Adipocyte (in vitro differentiated cells): Measurements from ENCODE around the gene WDR49.

Experiments used
- DNase-seq: peaks from one replicate; pipeline ENCODE4 v3.0.0-alpha.2; 2015; ENCODE audit warnings: low read depth
- H3K27me3 ChIP-seq: replicated peaks from 2 replicates; pipeline ENCODE4 v1.7.0; 2013; ENCODE audit warnings: mild to moderate bottlenecking, low read length, moderate library complexity; ENCODE audit not compliant: control insufficient read depth, insufficient read depth
- H3K36me3 ChIP-seq: 2 replicates; pipeline ENCODE4 v1.7.0; 2013; ENCODE audit warnings: low read length, mild to moderate bottlenecking, moderate library complexity; ENCODE audit not compliant: control insufficient read depth, insufficient read depth, severe bottlenecking
- H3K4me1 ChIP-seq: 2 replicates; pipeline ENCODE4 v1.7.0; 2013; ENCODE audit warnings: mild to moderate bottlenecking, low read length, moderate library complexity; ENCODE audit not compliant: control insufficient read depth, insufficient read depth
- H3K4me3 ChIP-seq: 2 replicates; pipeline ENCODE4 v1.7.0; 2013; ENCODE audit warnings: mild to moderate bottlenecking, low read length, moderate library complexity
- H3K9ac ChIP-seq: 2 replicates; pipeline ENCODE4 v1.7.0; 2013; ENCODE audit warnings: mild to moderate bottlenecking, low read length, moderate library complexity
- H3K9me3 ChIP-seq: 2 replicates; pipeline ENCODE4 v1.7.0; 2013; ENCODE audit warnings: mild to moderate bottlenecking, low read length, moderate library complexity; ENCODE audit not compliant: control insufficient read depth

Gene WDR49

DNA sequence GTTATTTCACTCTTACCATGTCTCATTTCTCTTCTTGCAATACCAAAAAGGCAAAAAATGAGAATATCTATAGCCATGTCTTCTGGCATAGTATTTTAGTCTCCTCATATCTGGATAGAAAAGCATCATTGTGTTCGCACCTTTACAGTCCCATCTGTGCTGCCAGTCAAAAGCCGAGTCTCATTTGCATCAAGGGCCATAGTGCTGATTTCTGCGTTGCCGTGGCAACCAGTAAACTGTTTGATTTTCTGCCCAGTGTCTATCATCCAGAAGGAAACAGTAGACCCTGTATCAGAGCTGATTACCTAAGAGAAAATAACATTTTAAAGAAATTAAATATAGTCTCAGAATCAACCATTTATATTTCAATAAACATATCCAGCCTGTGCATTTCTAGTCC, 93.8 kb downstream of the WDR49 start:
- Histone ChIP-seq H3K9ac (no peak overlapping the region), H3K4me1 (no peaks in the 10 kb centered on the region), H3K27me3 (no peaks in the 10 kb centered on the region), H3K36me3 (no peaks in the 10 kb centered on the region), H3K9me3 (no peaks in the 10 kb centered on the region), H3K4me3 (no peak overlapping the region)
- DNase-seq = no peak

DNA sequence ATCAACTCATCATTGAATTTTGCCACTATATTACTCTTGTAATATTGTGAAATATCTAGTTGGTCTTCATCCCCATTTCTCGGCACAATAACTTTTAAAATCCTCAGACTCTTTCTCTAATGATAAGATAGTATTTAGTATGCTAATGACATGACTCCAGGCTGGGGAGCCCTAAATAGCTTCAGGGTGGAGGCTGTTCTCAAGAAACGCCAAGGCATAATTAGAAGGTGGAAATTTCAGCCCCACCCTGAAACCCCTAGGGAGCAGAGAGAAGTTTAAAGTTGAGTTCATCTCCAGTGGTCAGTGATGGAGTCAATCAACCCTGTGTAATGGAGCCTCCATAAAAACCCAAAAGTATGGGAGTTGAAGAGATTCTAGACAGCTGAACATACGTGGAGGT, 98.8 kb downstream of the WDR49 start:
- H3K9ac ChIP-seq = no peak overlapping the region
- no peaks in the 10 kb centered on the region for H3K4me1 ChIP-seq
- DNase-seq = no peak
- no peaks in the 10 kb centered on the region for H3K36me3 ChIP-seq
- H3K9me3 ChIP-seq = no peaks in the 10 kb centered on the region
- H3K27me3 ChIP-seq = no peaks in the 10 kb centered on the region
- no peak overlapping the region for H3K4me3 ChIP-seq

DNA sequence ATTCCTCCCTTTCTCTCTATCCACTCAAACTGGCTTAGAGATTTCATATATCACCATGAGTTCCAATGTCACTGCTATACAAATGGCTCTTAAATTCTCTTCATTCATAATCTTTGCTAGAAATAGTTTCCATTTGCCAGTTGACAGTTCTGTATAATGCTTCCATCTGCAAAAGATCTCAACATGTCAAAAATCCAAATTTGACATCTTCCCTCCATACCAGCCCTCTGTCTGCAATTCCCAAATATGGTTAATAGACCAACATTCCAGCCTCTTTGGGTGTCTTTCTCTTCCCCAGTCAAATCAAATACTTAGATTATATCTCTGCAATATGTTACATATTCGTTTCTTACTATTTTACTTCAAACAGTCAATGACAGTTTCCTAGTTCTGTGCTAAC, 115.7 kb downstream of the WDR49 start:
- peaks cover 3% of the 10 kb centered on the region for H3K9me3 ChIP-seq
- no peaks in the 10 kb centered on the region for H3K4me1 ChIP-seq
- H3K27me3 ChIP-seq = no peaks in the 10 kb centered on the region
- no peak overlapping the region for H3K9ac ChIP-seq
- H3K36me3 ChIP-seq = no peaks in the 10 kb centered on the region
- DNase-seq = no peak
- H3K4me3 ChIP-seq = no peak overlapping the region

DNA sequence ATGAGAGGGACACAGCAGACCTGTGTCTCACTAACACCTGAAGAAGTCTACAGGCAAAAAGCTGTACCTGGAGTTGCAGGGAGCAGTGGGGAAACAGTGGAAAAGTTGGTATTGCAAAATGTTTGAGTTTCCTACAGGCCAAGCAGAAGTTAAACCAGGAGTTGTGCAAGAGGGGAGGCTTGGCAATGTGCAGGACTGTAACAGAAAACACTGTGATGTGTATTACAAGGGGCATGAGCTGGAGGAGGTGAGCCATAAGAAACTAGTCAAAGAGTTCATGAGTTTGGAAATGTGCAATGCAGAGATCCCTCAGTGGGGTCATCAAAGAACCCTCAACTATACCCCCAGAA, 132.8 kb downstream of the WDR49 start:
- Histone ChIP-seq H3K9ac (no peak overlapping the region), H3K36me3 (no peaks in the 10 kb centered on the region), H3K9me3 (no peaks in the 10 kb centered on the region), H3K4me3 (no peak overlapping the region), H3K4me1 (no peaks in the 10 kb centered on the region), H3K27me3 (no peaks in the 10 kb centered on the region)
- DNase-seq = no peak

DNA sequence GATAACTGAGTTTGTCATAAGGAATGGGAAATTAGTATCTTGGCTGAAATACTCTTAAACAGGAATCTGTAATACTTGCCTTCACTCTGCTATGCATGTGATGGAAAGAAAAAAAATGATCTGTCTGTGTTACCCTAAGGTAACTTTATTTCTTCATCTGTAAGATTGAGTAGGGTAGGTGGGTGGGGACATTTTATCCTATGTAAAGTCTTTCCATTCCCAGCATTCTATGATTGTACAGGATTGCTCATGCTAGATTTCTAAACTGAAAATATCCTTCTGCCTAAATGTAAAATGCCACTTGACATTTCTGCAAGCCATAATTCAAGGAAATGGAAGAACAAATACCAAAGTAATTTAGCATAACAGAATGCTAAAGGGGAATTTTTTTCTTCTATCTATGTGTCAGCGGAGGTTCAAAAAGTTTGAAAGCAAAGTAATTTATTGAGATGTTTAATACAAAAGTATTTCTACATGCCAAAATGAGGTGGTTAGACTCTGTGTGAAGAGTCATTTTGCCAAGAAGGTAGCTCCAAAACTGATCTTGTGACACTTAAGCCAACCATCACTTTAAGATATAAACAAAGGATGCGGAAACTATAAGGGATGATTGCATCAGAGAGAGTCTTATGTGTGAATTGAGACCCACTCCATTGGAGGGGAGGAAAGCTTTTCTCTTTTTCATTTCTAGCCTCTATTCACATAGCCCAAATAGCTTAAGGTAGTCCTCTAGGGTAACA, 133.3 kb downstream of the WDR49 start:
- DNase-seq = no peak
- Histone ChIP-seq H3K9me3 (no peaks in the 10 kb centered on the region), H3K4me3 (no peak overlapping the region), H3K4me1 (no peaks in the 10 kb centered on the region), H3K9ac (no peak overlapping the region), H3K36me3 (no peaks in the 10 kb centered on the region), H3K27me3 (no peaks in the 10 kb centered on the region)

DNA sequence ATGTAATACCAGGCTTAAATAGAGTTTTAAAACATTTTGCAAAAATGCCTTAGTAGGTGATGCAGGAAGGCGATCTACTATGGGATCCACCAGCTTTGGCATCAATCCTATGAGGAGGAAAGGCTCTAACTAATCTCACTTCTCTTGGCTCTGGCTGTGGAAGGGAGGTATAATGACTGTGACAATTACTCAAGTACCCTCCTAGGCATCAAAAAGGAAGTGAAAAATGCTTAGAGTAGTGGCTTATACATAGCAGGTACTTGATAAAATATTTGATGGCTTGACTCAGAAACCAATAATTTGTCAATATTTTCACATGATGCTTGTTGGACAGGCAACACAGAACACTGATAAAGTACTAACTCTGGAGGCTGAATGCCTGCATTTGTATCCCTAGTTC, 145.8 kb downstream of the WDR49 start:
- no peak overlapping the region for H3K4me3 ChIP-seq
- H3K9ac ChIP-seq = no peak overlapping the region
- no peaks in the 10 kb centered on the region for H3K36me3 ChIP-seq
- no peak for DNase-seq
- no peaks in the 10 kb centered on the region for H3K27me3 ChIP-seq
- H3K4me1 ChIP-seq = no peaks in the 10 kb centered on the region
- H3K9me3 ChIP-seq = no peaks in the 10 kb centered on the region

DNA sequence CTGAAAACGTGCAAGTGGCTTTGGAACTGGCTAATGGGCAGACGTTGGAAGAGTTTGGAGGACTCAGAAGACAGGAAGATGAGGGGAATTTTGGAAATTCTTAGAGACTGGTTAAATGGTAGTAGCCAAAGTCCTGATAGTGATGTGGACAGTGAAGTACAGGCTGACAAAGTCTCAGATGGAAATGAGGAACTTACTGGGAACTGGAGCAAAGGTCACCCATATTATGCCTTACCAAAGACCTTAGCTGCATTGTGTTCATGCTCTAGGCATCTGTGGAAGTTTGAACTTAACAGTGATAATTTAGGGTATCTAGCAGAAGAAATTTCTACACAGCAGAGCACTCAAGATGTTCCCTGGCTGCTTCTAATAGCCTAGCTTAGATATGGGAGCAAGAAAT, 151.3 kb downstream of the WDR49 start:
- DNase-seq = no peak
- Histone ChIP-seq H3K9ac (no peak overlapping the region), H3K27me3 (no peaks in the 10 kb centered on the region), H3K4me1 (no peaks in the 10 kb centered on the region), H3K36me3 (no peaks in the 10 kb centered on the region), H3K9me3 (no peaks in the 10 kb centered on the region), H3K4me3 (no peak overlapping the region)

DNA sequence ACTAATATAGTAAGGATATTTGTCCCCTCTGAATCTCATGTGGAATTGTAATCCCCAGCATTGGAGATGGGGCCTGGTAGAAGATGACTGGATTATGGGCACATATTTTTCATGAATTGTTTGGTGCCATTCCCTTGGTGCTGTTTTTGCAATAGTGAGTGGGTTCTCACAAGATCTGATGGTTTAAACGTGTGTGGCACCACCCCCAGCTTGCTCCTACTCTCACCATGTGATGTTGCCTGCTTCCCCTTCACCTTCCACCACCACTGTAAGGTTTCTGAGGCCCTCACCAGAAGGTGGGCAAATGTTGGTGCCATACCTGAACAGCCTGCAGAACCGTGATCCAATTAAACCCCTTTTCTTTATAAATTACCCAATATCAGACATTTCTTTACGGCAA, 151.8 kb downstream of the WDR49 start:
- Histone ChIP-seq H3K27me3 (no peaks in the 10 kb centered on the region), H3K4me1 (no peaks in the 10 kb centered on the region), H3K9me3 (no peaks in the 10 kb centered on the region), H3K9ac (no peak overlapping the region), H3K4me3 (no peak overlapping the region), H3K36me3 (no peaks in the 10 kb centered on the region)
- DNase-seq = no peak

DNA sequence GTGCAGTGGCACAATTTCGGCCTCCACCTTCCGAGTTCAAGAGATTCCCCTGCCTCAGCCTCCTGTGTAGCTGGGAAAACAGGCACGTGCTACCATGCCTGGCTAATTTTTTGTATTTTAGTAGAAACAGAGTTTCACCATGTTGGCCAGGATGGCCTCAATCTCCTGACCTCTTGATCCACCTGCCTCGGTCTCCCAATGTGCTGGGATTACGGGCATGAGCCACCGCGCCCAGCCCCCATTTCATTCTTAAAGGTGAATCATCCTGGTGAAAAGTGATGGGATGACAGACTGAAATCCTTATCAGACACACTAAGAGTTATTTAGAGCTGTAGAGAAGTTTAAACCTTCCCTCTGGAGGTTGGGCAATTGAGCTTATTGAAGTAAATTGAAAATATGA, 155.8 kb downstream of the WDR49 start:
- no peak overlapping the region for H3K4me3 ChIP-seq
- no peak for DNase-seq
- no peaks in the 10 kb centered on the region for H3K27me3 ChIP-seq
- H3K9me3 ChIP-seq = no peaks in the 10 kb centered on the region
- H3K36me3 ChIP-seq = no peaks in the 10 kb centered on the region
- no peak overlapping the region for H3K9ac ChIP-seq
- no peaks in the 10 kb centered on the region for H3K4me1 ChIP-seq

DNA sequence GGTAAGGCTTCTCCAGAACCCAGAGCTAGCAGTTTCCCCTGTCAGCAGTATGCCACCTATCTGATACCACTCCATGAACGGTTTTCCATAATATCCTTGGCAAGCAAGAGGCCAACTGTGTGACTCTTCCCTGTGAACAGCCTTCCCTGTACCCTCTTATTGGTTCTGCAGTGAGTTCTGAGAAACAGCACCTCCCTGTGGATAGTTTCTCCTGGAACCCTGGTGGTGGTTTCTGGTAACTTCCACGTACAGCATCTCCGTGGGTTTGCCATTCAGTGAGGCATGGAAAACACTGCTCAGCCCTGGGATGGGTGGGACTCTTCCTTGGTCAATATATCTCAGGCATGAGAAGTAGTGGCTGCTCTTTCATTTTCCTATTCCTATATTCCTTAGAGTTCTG, 160.5 kb downstream of the WDR49 start:
- no peak overlapping the region for H3K4me3 ChIP-seq
- H3K9ac ChIP-seq = no peak overlapping the region
- H3K9me3 ChIP-seq = no peaks in the 10 kb centered on the region
- H3K36me3 ChIP-seq = no peaks in the 10 kb centered on the region
- H3K27me3 ChIP-seq = no peaks in the 10 kb centered on the region
- no peaks in the 10 kb centered on the region for H3K4me1 ChIP-seq
- DNase-seq = no peak

DNA sequence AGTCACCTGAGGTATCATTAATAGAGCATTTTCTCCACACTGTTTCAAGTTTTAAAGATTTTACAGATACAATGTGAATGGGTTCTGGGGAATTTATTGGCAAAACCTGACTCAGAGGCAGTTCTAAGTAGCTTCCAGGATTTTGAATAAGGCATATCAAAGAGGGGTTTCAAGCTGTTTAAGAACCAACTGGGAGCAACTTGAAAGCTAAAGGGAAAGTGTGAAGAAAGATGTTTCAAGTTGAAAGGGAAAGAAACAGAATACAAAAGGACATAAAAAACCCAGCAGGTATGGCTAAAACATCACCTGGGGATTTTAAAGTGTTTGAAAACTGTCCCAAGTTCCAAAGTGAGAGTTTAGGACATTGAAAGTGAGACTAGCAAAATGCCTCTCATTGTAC, 162.1 kb downstream of the WDR49 start:
- Histone ChIP-seq H3K27me3 (no peaks in the 10 kb centered on the region), H3K4me3 (no peak overlapping the region), H3K36me3 (no peaks in the 10 kb centered on the region), H3K9me3 (no peaks in the 10 kb centered on the region), H3K4me1 (no peaks in the 10 kb centered on the region), H3K9ac (no peak overlapping the region)
- no peak for DNase-seq

DNA sequence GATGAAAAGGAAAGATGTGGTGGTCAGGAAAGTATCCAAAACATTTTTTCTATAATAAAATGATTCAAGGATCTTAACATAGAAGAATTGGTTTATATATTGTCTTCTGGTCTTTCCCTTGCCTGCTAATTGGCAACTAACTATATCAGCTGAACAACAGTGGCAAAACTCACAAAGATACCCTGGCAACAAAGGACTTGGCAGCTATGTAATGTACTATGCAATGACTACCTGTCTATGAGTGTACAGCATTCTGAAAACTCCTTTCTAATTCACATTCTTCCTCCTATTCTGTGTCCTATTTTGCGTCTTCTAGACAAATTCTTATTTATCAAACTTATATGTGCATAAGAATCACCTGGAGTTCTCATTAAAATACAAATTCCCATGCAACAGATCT, 164.2 kb downstream of the WDR49 start:
- no peak for DNase-seq
- no peaks in the 10 kb centered on the region for H3K27me3 ChIP-seq

More for the DNA sequence above, 164.2 kb downstream of the WDR49 start:
- H3K9ac ChIP-seq = no peak overlapping the region
- no peaks in the 10 kb centered on the region for H3K36me3 ChIP-seq
- no peaks in the 10 kb centered on the region for H3K9me3 ChIP-seq
- no peak overlapping the region for H3K4me3 ChIP-seq
- H3K4me1 ChIP-seq = no peaks in the 10 kb centered on the region
